ENCODE data around the gene NUDT5.

- TF ChIP-seq SMC3 (conservative IDR thresholded peaks at IDR 0.05; ENCODE audit: poor library complexity) = no peak
- TF ChIP-seq CTCF (IDR thresholded peaks at IDR 0.05; ENCODE audit: poor library complexity, severe bottlenecking) = no peak
- no peak for TF ChIP-seq TAF1 (IDR thresholded peaks at IDR 0.05; ENCODE audit: low read depth)
- no peak for TF ChIP-seq POLR2AphosphoS5 (IDR thresholded peaks at IDR 0.05)
- no peak for TF ChIP-seq EZH2 (IDR thresholded peaks at IDR 0.05; ENCODE audit: borderline replicate concordance, insufficient read depth, low read length, poor library complexity, severe bottlenecking)
Measured at GRCh38 chr10:12158111-12158510, 37.6 kb downstream of the NUDT5 start.
